Measurements from ENCODE around the gene ADAM10.

DNA sequence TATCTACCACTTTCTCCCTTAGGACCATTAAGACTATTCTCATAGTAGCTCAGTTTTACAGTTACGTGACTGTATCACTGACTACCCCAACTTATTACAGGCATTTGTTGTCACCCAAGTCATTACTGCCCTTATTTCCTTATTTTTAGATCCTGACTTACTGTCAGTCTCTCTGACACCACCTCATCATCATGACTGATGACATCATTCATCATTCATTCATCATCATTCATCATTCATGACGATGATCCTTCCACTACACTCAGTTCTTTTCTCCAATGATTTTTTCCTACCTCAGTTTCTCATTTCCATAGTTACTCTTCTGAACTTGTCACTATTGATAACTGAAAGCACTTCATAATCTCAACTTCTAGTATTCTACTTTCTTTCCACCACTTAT is 83.8 kb downstream of the ADAM10 start:
- no peak for TF ChIP-seq TAF1 (IDR thresholded peaks at IDR 0.05; ENCODE audit: borderline replicate concordance, low read depth, low read length)
- no peak for TF ChIP-seq POLR2A (IDR thresholded peaks at IDR 0.05; ENCODE audit: low read depth, low read length)
- no peak for TF ChIP-seq POLR2AphosphoS5 (IDR thresholded peaks at IDR 0.05; ENCODE audit: low read depth, low read length)

All from GM12892 (cell line).